Cardiac fibroblast (primary cell): ENCODE measurements around the gene GPR176.

Experiments used
- DNase-seq, 2 donors: peaks; one replicate each; pipeline versions ENCODE4 v3.0.0 to v3.0.0-alpha.2; 2010; ENCODE audit warnings: low read depth in 2 of 2
- H3K4me3 ChIP-seq, 2 donors: replicated peaks in 1 of 2; 1 replicate in 1 of 2; 2 replicates in 1 of 2; pipeline ENCODE4 v1.5.1; 2011; ENCODE audit warnings: low read depth in 2 of 2, low read length in 2 of 2, mild to moderate bottlenecking in 2 of 2, moderate library complexity in 1 of 2
- CTCF ChIP-seq: IDR thresholded peaks from one replicate; pipeline ENCODE4 v1.5.1; 2011; ENCODE audit warnings: low read depth, mild to moderate bottlenecking, low read length, inconsistent platforms

Gene GPR176

DNA sequence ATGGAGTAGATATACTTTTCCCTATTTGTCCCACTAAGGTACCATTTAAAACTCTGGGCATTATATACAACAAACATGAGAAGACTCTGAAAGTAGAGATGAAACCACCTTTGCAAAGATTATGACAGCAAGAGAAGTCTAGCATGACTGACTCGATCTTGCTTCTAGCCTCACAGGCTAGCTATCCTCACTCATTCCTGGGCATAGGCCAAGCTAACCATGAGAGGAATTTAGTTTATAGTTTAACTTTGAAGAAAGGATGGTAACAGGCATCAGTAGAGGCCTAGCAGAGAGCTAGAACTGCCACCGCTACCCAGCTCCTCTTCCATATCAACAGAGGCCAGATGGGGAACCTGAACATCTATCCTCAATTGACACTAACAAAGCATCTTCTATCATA lies 74.0 kb downstream of the GPR176 start:
- TF ChIP-seq CTCF, result no peak
- DNase-seq, result no peak
- H3K4me3 ChIP-seq, result no peak overlapping the region

DNA sequence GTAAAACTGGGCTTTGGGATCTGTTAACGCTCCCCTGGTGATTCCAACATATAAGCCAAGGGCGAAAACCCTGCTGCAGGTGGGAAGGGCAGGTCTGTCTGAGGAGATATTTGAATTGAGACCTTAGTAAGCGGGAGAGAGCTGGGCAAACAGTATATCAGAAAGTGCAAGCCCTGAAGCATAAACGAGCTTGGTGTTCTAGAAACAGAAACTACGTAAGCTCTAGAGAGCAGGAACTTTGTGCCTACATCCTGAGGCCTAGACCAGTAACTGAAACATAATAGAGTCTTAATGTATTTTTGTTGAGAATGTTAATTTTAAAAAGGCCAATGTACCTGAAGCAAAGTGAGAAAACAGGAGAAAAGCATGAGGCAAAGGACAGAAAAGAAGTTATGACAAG lies 74.5 kb downstream of the GPR176 start:
- no peak for DNase-seq
- no peak for TF ChIP-seq CTCF
- no peak overlapping the region for H3K4me3 ChIP-seq

DNA sequence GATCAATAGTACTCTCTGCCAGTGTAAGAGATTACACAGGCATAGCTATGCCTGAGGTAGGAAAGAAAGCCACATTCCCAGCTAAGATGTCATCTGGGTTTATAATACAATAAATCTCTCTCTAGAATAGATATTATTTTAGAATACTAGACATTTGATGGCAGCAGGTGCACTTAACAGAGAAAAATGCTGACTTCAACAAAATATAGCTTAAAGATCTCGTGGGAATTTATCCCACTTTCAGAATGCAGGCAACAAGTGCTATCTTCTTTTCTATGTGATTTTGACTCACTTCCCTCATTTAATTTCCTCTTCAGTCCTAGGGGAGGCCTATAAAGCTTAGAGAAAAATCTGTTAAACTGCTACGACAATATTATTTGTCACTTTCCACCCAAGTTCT lies 76.5 kb downstream of the GPR176 start:
- no peak for DNase-seq
- H3K4me3 ChIP-seq, result no peak overlapping the region
- no peak for TF ChIP-seq CTCF

DNA sequence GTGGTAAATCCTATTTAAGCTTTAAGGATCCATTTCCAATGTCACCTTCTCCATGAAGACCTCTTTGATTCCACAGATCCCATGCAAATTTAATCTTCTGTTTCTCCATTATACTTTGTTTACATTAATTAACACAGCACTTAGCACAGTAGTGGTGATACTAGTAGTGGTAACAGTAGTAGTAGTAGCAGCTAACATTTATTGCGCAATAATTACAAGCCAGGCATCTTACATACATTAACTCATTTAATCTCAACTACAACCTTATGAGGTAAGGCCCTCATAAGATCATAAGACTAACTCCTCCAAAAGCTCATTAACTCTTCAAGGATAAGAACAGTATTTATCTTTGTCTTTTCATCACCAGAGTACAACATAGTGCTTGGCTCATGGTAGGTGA lies 82.6 kb downstream of the GPR176 start:
- no peak for TF ChIP-seq CTCF
- H3K4me3 ChIP-seq, result no peak overlapping the region
- DNase-seq, result no peak

DNA sequence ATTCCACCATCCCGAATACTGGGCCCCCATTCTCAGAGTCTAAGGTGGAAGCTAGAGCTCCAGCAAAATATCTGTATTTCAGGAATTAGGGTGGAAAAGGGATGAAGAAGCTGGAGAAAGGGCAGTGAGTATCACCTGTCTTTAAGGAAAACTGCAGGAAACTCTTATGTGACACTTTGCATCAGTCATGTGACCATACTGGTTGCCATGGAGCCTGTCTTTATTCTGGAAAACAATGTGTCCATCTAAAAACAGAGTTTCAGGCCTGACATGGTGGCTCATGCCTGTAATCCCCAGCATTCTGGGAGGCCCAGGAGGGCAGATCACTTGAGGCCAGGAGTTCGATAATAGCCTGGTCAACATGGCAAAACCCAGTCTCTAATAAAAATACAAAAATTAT lies 84.5 kb downstream of the GPR176 start:
- no peak overlapping the region for H3K4me3 ChIP-seq
- no peak for DNase-seq
- no peak for TF ChIP-seq CTCF

- no peak for TF ChIP-seq CTCF
- DNase-seq, result peak; percentile 32 to 81
- H3K4me3 ChIP-seq, result no peak overlapping the region
Measured at GRCh38 chr15:39834256-39834655, 85.8 kb downstream of the GPR176 start.

- no peak for TF ChIP-seq CTCF
- DNase-seq, result peak; percentile 51 to 87
- no peak overlapping the region for H3K4me3 ChIP-seq
Measured at GRCh38 chr15:39833515-39833981, 86.5 kb downstream of the GPR176 start.
